ENCODE results near the gene GNB2. TPM values are rescaled to one million over a fixed set of nuclear protein-coding genes. Genes with fewer than 3 reads are reported as not detected.
A peak's percentile ranks its signal among the peaks of the same experiment; 100 is the strongest.

The GNB2 gene
- total and polyA plus RNA-seq, 2 of the 13 experiments (the other 11 are each of a cell fraction or from before 2014, with no cell fraction given), result 48.3 to 67.1 TPM

DNA sequence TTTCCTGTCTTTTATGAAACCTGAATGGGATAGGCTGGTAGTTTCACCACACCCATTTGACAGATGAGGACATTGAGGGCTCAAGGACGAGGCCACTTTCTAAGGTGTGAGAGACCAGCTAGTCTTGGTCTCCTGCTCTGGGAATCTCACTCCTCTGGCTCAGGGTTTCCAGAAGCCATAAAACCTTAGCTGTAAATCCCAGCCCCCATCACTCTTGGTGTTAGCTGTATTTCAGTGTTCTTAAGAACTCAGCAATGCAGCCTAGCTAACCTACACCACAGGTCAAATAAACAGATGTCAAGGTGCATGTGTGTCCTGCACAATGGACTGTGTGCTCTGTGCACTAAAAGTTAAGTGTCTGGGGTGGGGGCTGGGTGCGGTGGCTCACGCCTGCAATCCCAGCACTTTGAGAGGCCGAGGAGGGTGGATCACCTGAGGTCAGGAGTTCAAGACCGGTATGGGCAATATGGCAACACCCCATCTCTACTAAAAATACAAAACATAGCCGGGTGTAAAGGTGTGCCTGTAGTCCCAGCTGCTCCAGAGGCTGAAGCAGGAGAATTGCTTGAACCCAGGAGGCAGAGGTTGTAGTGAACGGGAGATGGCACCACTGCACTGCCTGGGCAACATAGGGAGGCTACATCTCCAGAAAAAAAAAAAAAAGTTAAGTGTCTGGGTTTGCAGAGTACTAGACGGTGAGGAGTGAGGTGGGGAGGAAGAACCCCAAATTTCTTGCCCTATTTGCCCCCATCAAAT, 46.2 kb downstream of the GNB2 start (continued):
- TF ChIP-seq ZNF275 (CRISPR knock-in tag; IDR thresholded peaks at IDR 0.05; ENCODE audit: borderline replicate concordance) (peak; percentile 86), RARA (CRISPR knock-in tag; IDR thresholded peaks at IDR 0.05) (peak; percentile 91), ZNF136 (CRISPR knock-in tag; IDR thresholded peaks at IDR 0.05; ENCODE audit: low read depth) (no peak), ZNF34 (CRISPR knock-in tag; IDR thresholded peaks at IDR 0.05; ENCODE audit: borderline replicate concordance) (no peak), ZNF274 (CRISPR knock-in tag; IDR thresholded peaks at IDR 0.05) (no peak), ARID3A (IDR thresholded peaks at IDR 0.05; ENCODE audit: low read depth, low read length) (no peak), ZNF572 (CRISPR knock-in tag; IDR thresholded peaks at IDR 0.05) (no peak), ZEB1 (IDR thresholded peaks at IDR 0.05; ENCODE audit: insufficient replicate concordance, low read depth) (no peak), ZNF563 (CRISPR knock-in tag; IDR thresholded peaks at IDR 0.05) (no peak), CEBPG (CRISPR knock-in tag; IDR thresholded peaks at IDR 0.05) (no peak; the same call in 1 of the 2 replicates), ZNF121 (CRISPR knock-in tag; IDR thresholded peaks at IDR 0.05) (peak; percentile 46; the same call in 1 of the 2 replicates), AKNA (CRISPR knock-in tag; IDR thresholded peaks at IDR 0.05; ENCODE audit: borderline replicate concordance) (no peak), ZNF512B (CRISPR knock-in tag; IDR thresholded peaks at IDR 0.05; ENCODE audit: borderline replicate concordance) (no peak)
- TF ChIP-seq, protein P1, sequence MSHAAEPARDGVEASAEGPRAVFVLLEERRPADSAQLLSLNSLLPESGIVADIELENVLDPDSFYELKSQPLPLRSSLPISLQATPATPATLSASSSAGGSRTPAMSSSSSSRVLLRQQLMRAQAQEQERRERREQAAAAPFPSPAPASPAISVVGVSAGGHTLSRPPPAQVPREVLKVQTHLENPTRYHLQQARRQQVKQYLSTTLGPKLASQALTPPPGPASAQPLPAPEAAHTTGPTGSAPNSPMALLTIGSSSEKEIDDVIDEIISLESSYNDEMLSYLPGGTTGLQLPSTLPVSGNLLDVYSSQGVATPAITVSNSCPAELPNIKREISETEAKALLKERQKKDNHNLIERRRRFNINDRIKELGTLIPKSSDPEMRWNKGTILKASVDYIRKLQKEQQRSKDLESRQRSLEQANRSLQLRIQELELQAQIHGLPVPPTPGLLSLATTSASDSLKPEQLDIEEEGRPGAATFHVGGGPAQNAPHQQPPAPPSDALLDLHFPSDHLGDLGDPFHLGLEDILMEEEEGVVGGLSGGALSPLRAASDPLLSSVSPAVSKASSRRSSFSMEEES (CRISPR knock-in tag; IDR thresholded peaks at IDR 0.05), result no peak
